Vagina (tissue), 2 donors: ENCODE results near the gene CISD3. TPM values are rescaled to one million over a fixed set of nuclear protein-coding genes. Genes with fewer than 3 reads are reported as not detected.

ENCODE experiments used
- DNase-seq, 2 donors: peaks; one replicate each; pipeline ENCODE4 v3.0.0-alpha.2; 2017; ENCODE audit errors: extremely low spot score in 2 of 2
- H3K27ac ChIP-seq: fragments of 200-600 bp; sonication (generic); one replicate; pipeline ENCODE4 v1.5.1; 2019
- H3K27me3 ChIP-seq: fragments of 200-600 bp; sonication (generic); one replicate; pipeline ENCODE4 v1.5.1; 2019
- H3K36me3 ChIP-seq, 2 donors: fragments of 200-600 bp; sonication (generic); one replicate each; pipeline ENCODE4 v1.5.1; 2017 to 2019
- H3K4me1 ChIP-seq: fragments of 200-600 bp; sonication (generic); one replicate; pipeline ENCODE4 v1.5.1; 2019
- H3K4me3 ChIP-seq, 2 donors: fragments of 200-600 bp; sonication (generic); 1 replicate in 1 of 2; 2 replicates in 1 of 2; pipeline ENCODE4 v1.5.1; 2016 to 2019
- H3K9me3 ChIP-seq: fragments of 200-600 bp; sonication (generic); one replicate; pipeline ENCODE4 v1.5.1; 2019
- POLR2A ChIP-seq, 2 donors: fragments of 450-650 bp; IDR thresholded peaks; one replicate each; pipeline ENCODE4 v1.6.1; 2017; ENCODE audit warnings: antibody characterized with exemption in 2 of 2, mild to moderate bottlenecking in 2 of 2, moderate library complexity in 2 of 2
- POLR2AphosphoS5 ChIP-seq, 2 donors: sonication (generic); formaldehyde crosslinking; IDR thresholded peaks; one replicate each; pipeline ENCODE4 v1.9.0; 2017; ENCODE audit warnings: antibody characterized with exemption in 2 of 2, mild to moderate bottlenecking in 2 of 2, low read depth in 1 of 2; ENCODE audit not compliant: insufficient read depth in 1 of 2
- intact Hi-C: fragments of 100-400 bp; cut with DNase I; formaldehyde crosslinking; loops from one replicate; pipeline ENCODE4 v1.15.1; 2023
- total RNA-seq: library from RNA; depleted of rRNA; stranded (reverse); fragments of >200 nt; gene quantifications from one replicate; pipeline ENCODE4 v1.2.3, GENCODE V29; 2016
- TF ChIP-seq, protein P1 (sequence below), 3 experiments: fragments of 450-650 bp in 2 of 3; fragments of 200-600 bp in 1 of 3; sonication (generic) in 1 of 3; IDR thresholded peaks; one replicate each; pipeline ENCODE4 v1.5.1; 2017 to 2019; ENCODE audit warnings: antibody characterized with exemption in 3 of 3, mild to moderate bottlenecking in 2 of 3, moderate library complexity in 2 of 3

Gene CISD3
- total RNA-seq, 1 donor from 2014 or later, result 12.8 TPM

DNA sequence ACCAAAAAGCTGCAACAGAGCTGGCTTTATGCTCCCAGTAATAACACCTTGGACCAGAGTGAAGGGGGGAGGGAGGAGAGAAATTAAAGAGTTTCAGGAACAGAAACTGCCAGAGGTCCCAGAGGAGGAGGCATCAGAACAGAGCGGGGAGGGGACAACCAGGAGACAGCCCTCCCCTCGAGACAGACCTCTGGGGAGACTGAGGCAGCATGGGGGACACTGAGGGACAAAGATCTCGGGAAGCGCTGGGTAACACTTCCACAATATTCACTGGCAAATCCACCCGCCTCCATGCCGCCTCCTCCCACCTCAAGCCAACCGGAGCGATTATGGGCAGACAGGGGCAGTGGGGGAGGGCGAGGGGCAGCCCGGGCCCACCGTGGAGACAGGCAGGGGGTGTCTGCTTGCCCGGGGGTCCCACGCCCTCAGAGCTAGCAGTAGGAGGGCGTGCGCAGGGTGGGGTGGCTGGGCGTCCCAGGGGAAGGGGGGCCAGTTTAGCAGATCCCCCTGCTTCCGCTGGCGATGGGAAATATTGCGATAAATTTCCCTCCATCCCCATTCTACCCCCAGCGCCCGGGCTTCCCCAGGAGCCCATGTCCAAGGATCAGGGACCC, 16.8 kb downstream of the CISD3 start:
- DNase-seq, result no peak
- TF ChIP-seq, protein P1, sequence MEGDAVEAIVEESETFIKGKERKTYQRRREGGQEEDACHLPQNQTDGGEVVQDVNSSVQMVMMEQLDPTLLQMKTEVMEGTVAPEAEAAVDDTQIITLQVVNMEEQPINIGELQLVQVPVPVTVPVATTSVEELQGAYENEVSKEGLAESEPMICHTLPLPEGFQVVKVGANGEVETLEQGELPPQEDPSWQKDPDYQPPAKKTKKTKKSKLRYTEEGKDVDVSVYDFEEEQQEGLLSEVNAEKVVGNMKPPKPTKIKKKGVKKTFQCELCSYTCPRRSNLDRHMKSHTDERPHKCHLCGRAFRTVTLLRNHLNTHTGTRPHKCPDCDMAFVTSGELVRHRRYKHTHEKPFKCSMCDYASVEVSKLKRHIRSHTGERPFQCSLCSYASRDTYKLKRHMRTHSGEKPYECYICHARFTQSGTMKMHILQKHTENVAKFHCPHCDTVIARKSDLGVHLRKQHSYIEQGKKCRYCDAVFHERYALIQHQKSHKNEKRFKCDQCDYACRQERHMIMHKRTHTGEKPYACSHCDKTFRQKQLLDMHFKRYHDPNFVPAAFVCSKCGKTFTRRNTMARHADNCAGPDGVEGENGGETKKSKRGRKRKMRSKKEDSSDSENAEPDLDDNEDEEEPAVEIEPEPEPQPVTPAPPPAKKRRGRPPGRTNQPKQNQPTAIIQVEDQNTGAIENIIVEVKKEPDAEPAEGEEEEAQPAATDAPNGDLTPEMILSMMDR (IDR thresholded peaks at IDR 0.05), result no peak
- no peak for TF ChIP-seq POLR2A (IDR thresholded peaks at IDR 0.05)
- TF ChIP-seq POLR2AphosphoS5 (IDR thresholded peaks at IDR 0.05; ENCODE audit: insufficient read depth in 1 of 2, low read depth in 1 of 2), result no peak
- intact Hi-C loops, result no loop called here
- Histone ChIP-seq H3K9me3 (no peaks in the 10 kb centered on the region), H3K4me1 (peaks cover 65% of the 10 kb centered on the region), H3K36me3 (no peaks in the 10 kb centered on the region), H3K27me3 (no peaks in the 10 kb centered on the region), H3K4me3 (peak overlapping the region; percentile 65 to 98), H3K27ac (peak overlapping the region; percentile 83)

DNA sequence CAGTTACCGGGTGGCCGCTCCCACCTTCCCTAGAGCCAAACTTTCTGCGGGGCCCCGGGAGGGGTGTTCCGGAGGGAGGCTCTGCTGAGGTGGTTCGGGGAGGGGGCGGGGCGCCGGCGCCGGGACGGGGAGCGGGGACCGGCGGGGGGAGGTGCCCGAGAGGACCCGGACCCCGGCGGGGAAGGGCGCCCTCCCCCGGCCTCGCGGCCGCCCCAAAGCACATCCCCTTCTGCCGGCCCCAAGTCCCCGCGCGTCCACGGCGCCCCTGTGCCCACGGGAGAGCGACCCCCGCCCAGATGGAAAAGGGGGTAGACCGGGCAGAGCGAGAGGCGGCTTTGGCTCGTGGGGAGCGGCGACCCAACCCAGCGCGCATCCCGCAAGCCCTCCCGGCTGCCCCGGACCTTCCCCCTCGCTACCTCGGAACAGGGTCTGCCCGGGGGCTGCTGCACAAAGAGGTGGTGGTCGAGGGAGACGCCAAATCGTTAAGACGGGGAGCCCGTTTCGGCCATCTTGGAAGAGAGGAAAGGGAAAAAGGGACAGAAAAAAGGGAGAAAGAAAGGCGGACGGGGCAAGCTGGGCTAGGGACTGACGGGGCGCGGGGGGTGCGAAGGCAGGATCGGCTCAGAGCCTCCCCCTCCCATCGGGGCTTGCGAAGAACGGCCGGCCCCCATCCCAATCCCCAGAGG, 17.5 kb downstream of the CISD3 start:
- intact Hi-C loops, result loop anchor here (2.0 kb wide), 1 partner anchor 17 kb away; the partner anchor contains the start of gene CISD3
- Histone ChIP-seq H3K9me3 (no peaks in the 10 kb centered on the region), H3K27me3 (no peaks in the 10 kb centered on the region), H3K4me1 (peaks cover 59% of the 10 kb centered on the region), H3K27ac (peak overlapping the region; percentile 83), H3K4me3 (peak overlapping the region; percentile 65 to 98), H3K36me3 (no peaks in the 10 kb centered on the region)
- DNase-seq, result no peak
- TF ChIP-seq POLR2AphosphoS5 (IDR thresholded peaks at IDR 0.05; ENCODE audit: insufficient read depth in 1 of 2, low read depth in 1 of 2) (peak in 1 of 2 donors; percentile 43), POLR2A (IDR thresholded peaks at IDR 0.05) (no peak)

DNA sequence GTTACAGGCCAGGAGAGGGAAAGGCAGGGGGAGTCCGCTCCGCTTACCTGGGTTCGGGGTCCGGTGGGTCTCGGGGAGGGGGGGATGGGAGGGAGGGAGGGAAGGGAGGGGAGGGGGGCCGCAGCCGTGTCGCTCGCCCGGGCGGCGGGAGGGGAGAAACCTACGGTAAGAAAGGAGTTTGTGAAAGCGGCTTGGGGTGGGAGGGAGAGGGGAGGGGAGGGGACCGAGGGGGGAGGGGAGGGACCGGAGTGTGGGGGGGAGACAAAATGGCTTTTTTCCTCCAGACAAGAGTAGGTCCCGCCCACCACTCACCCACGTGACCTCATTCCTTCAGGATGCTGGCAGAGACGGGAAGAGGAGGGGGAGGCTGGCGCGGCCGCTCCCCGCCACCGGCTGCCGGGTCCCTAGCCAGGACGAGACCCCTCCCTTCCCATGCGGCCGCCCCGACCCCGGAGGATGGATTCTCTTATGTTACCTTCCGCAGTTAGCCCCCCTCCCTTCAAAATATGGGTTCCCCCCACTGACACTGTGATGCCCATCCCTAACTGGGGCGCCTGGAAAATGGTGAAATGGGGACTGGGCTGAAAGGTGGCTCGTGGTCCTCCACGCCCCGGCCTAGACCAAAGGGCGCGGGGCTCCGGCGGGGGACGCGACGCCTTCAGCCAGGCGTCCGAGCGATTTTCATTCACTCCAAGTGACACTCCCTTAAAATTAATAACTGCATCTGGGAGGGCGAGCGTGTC, 18.2 kb downstream of the CISD3 start, which contains the start of gene PCGF2:
TSS of gene PCGF2 (minus strand) at position 188 of the 743 bp plus-strand sequence. CDS start 7,934 bp downstream, outside the sequence.
- peak within 1 kb of the TSS; percentile 65 to 98 for H3K4me3 ChIP-seq
- intact Hi-C loops, result loop anchor here (2.0 kb wide), 1 partner anchor 18 kb away; the partner anchor contains the start of gene CISD3
- no peaks in the 10 kb centered on the region for H3K27me3 ChIP-seq
- no peaks in the 10 kb centered on the region for H3K9me3 ChIP-seq
- H3K4me1 ChIP-seq, result peaks cover 59% of the 10 kb centered on the region
- TF ChIP-seq, protein P1 (IDR thresholded peaks at IDR 0.05), result no peak
- TF ChIP-seq POLR2A (IDR thresholded peaks at IDR 0.05), result peak in 1 of 2 donors; percentile 54
- peak; percentile 43 to 86 for TF ChIP-seq POLR2AphosphoS5 (IDR thresholded peaks at IDR 0.05; ENCODE audit: insufficient read depth in 1 of 2, low read depth in 1 of 2)
- no peaks in the 10 kb centered on the region for H3K36me3 ChIP-seq
- peak within 1 kb of the TSS; percentile 83 for H3K27ac ChIP-seq
- no peak for DNase-seq

DNA sequence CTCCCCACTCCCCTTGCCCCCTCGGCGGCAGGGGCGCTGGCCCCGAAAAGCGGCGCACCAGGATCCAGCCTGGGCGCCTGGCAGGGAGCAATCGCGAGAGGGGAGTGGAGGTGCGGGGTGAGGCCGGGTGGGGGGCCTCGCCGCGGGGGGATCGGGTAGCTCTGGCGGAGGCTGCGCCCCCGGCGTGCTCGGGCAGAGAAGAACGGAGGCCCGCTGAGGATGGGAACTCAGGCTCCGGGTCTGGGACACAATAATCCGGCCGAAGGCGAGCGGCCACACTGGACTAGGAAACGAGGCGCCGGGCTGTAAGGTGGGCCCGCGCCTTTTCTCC, 18.7 kb downstream of the CISD3 start:
- Histone ChIP-seq H3K4me1 (peaks cover 65% of the 10 kb centered on the region), H3K27me3 (no peaks in the 10 kb centered on the region), H3K36me3 (no peaks in the 10 kb centered on the region), H3K9me3 (no peaks in the 10 kb centered on the region), H3K4me3 (peak overlapping the region; percentile 65 to 98), H3K27ac (peak overlapping the region; percentile 83)
- DNase-seq, result no peak
- TF ChIP-seq, protein P1 (IDR thresholded peaks at IDR 0.05), result no peak
- TF ChIP-seq POLR2A (IDR thresholded peaks at IDR 0.05), result no peak
- no peak for TF ChIP-seq POLR2AphosphoS5 (IDR thresholded peaks at IDR 0.05; ENCODE audit: insufficient read depth in 1 of 2, low read depth in 1 of 2)
- intact Hi-C loops, result loop anchor here (2.0 kb wide), 1 partner anchor 18 kb away; the partner anchor contains the start of gene CISD3
